Ovary (tissue), 9 donors: Measurements from ENCODE around the gene SESTD1. TPM values are rescaled to one million over a fixed set of nuclear protein-coding genes. Genes with fewer than 3 reads are reported as not detected.
"Not testable (repeated sequence)": the region's sequence is repeated elsewhere in the genome, so short reads cannot be mapped to it uniquely, and the experiment has no call there.

ENCODE experiments used
- DNase-seq, 5 donors: peaks; one replicate each; pipeline ENCODE4 v3.0.0-alpha.2; 2019 to 2020
- H3K27ac ChIP-seq, 2 donors: fragments of 200-600 bp; one replicate each; pipeline versions ENCODE4 v1.5.1 to v1.8.0; 2019 to 2022
- H3K27me3 ChIP-seq: fragments of 200-600 bp; one replicate; pipeline ENCODE4 v1.8.0; 2022
- H3K36me3 ChIP-seq: fragments of 200-600 bp; sonication (generic); one replicate; pipeline ENCODE4 v1.5.1; 2019
- H3K4me1 ChIP-seq: one replicate; pipeline ENCODE4 v1.8.1; 2013; ENCODE audit warnings: mild to moderate bottlenecking, moderate library complexity; ENCODE audit not compliant: insufficient read depth
- H3K4me3 ChIP-seq: fragments of 200-600 bp; sonication (generic); one replicate; pipeline ENCODE4 v1.5.1; 2017
- H3K9me3 ChIP-seq, 2 donors: fragments of 200-600 bp in 1 of 2; sonication (generic) in 1 of 2; one replicate each; pipeline versions ENCODE4 v1.5.1 to v1.8.1; 2013 to 2019; ENCODE audit warnings: mild to moderate bottlenecking in 1 of 2, moderate library complexity in 1 of 2
- CTCF ChIP-seq, 3 donors: fragments of 450-650 bp in 2 of 3; fragments of 200-600 bp in 1 of 3; IDR thresholded peaks; one replicate each; pipeline versions ENCODE4 v1.5.1 to v1.8.0; 2016 to 2022; ENCODE audit warnings: antibody characterized with exemption in 3 of 3, mild to moderate bottlenecking in 1 of 3
- EP300 ChIP-seq: sonication (generic); formaldehyde crosslinking; IDR thresholded peaks from one replicate; pipeline ENCODE4 v1.6.1; 2017; ENCODE audit warnings: antibody characterized with exemption
- POLR2A ChIP-seq: fragments of 450-650 bp; IDR thresholded peaks from one replicate; pipeline ENCODE4 v1.6.1; 2017; ENCODE audit warnings: antibody characterized with exemption, mild to moderate bottlenecking, moderate library complexity
- WGBS, 3 donors: extraction: QIAGEN DNeasy Blood & Tissue Kit in 1 of 3; methylation state at CpG; one replicate each; pipeline versions ENCODE4 v1.1.5 to v1.1.7; 2013 to 2017; 5-methylcytosine and 5-hydroxymethylcytosine counted together
- intact Hi-C, 4 donors: fragments of 100-400 bp; cut with DNase I; formaldehyde crosslinking; loops; one replicate each; pipeline versions ENCODE4 v1.11.0 to v1.15.1; 2022 to 2023
- polyA plus RNA-seq, 2 donors: library from polyadenylated mRNA; stranded (reverse); fragments of 200-250 nt in 1 of 2; fragments of 350-450 nt in 1 of 2; fragmentation: Illumina TruSeq in 1 of 2; extraction: RNeasy Lipid Tissue Mini Kit (QIAGEN cat#74804) in 1 of 2; gene quantifications; one replicate each; pipeline ENCODE4 v1.2.3, GENCODE V29; 2013 to 2014
- total RNA-seq, 7 donors: library from RNA; depleted of rRNA in 2 of 7; stranded (reverse); fragments of >200 nt in 2 of 7; fragmentation: NEBNext Ultra II Directional in 3 of 7; extraction: Animal tissue kit (Norgen Biotek cat#: 25700) in 3 of 7; gene quantifications; one replicate each; pipeline versions ENCODE4 v1.1.0 to v1.2.4, GENCODE V29; 2016 to 2023
- donor health status: DM: no; HTN: no; CAD: no; lungs with moderate emphysema.
- donor health status: DM: no; HTN: no; CAD: no.
- donor health status: Bipolar disorder and iron deficiency.
- donor health status: DM: yes; HTN: yes; CAD: no.
- donor health status: DM: no; HTN: no; CAD: no.
- donor health status: DM: yes; HTN: yes; CAD: no.

SESTD1 gene
- total and polyA plus RNA-seq, 9 donors = 6.9 to 54.2 (median 39.3) TPM

DNA sequence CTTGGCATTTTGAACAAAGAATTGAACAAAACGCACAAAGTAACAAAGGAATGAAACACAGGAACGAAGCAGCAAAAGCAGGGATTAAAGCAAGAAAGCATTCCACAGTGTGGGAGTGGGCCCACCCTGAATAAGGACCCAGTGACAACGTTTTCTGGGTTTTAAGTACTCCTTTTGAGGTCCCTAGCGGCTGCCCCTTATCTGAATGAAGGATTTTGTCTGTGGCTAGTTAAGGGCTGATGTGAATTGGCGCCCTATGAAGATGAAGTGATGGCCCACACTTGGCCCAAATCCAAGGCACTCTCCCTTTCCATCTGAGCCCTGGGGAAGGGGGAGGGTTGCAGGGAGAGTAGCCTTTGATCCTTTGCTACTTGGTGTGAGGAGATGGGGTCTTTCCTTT, 206.9 kb downstream of the SESTD1 start:
- no peak for DNase-seq
- TF ChIP-seq POLR2A = no peak
- no peak for TF ChIP-seq EP300
- TF ChIP-seq CTCF (IDR thresholded peaks at IDR 0.05) = no peak
- Histone ChIP-seq H3K9me3 (no peaks in the 10 kb centered on the region), H3K27ac (no peak overlapping the region), H3K36me3 (no peaks in the 10 kb centered on the region), H3K4me3 (no peak overlapping the region), H3K27me3 (no peaks in the 10 kb centered on the region), H3K4me1 (peaks cover 2% of the 10 kb centered on the region)
- intact Hi-C loops = no loop called here
- 90 to 92% (median 91%) methylated on average over 5 of the region's 5 CpGs for WGBS, 3 donors

- intact Hi-C loops, H3K27me3 ChIP-seq, H3K36me3 ChIP-seq, H3K27ac ChIP-seq, H3K4me3 ChIP-seq, H3K4me1 ChIP-seq, DNase-seq, H3K9me3 ChIP-seq: not testable (repeated sequence)
- 83 to 86% (median 85%) methylated on average over 3 of the region's 3 CpGs for WGBS, 3 donors
Observed at GRCh38 chr2:179053568-179053967, 211.1 kb downstream of the SESTD1 start.

Other genes starting within 250 kb of the SESTD1 start
- 1 to 10 TPM in 2 of 7 donors, under 1 TPM in 5; 0.35 to 6.2 (median 0.85) TPM for gene CCDC141, start 214.7 kb downstream of the SESTD1 start, total RNA-seq
- under 1 TPM; 0.47 to 0.50 TPM for gene CCDC141, start 214.7 kb downstream of the SESTD1 start, polyA plus RNA-seq